Progenitor cell of endocrine pancreas (in vitro differentiated cells): ENCODE data around the gene FAM187B. TPM values are rescaled to one million over a fixed set of nuclear protein-coding genes. Genes with fewer than 3 reads are reported as not detected.

Experiments
- DNase-seq: peaks from one replicate; pipeline ENCODE4 v3.0.0; 2021; ENCODE audit warnings: low spot score; ENCODE audit not compliant: unreplicated experiment
- H3K27ac Mint-ChIP-seq: 2 replicates; pipeline ENCODE4 v1.8.0; 2021; ENCODE audit warnings: mild to moderate bottlenecking, moderate library complexity, mixed read lengths
- H3K27me3 Mint-ChIP-seq: 2 replicates; pipeline ENCODE4 v1.8.0; 2021; ENCODE audit warnings: mixed read lengths
- H3K36me3 Mint-ChIP-seq: 2 replicates; pipeline ENCODE4 v1.8.0; 2022; ENCODE audit warnings: mixed read lengths; ENCODE audit not compliant: insufficient read depth
- H3K4me1 Mint-ChIP-seq: 2 replicates; pipeline ENCODE4 v1.8.0; 2021; ENCODE audit warnings: low read depth, mixed read lengths
- H3K4me3 Mint-ChIP-seq: 2 replicates; pipeline ENCODE4 v1.8.0; 2021; ENCODE audit warnings: low read depth, mild to moderate bottlenecking, moderate library complexity, mixed read lengths
- H3K9me3 Mint-ChIP-seq: 2 replicates; pipeline ENCODE4 v1.8.0; 2021; ENCODE audit warnings: low read depth, mixed read lengths
- total RNA-seq: library from RNA; stranded (reverse); gene quantifications from 2 replicates; pipeline ENCODE4 v1.2.1, GENCODE V29; 2021
- TF ChIP-seq, protein P1 (sequence below): fragments of 200-600 bp; sonication (generic); IDR thresholded peaks from one replicate; pipeline ENCODE4 v1.5.0; 2021; ENCODE audit warnings: antibody characterized with exemption, mild to moderate bottlenecking; ENCODE audit not compliant: unreplicated experiment

Gene FAM187B
- total RNA-seq, 1 donor from 2014 or later = not detected

DNA sequence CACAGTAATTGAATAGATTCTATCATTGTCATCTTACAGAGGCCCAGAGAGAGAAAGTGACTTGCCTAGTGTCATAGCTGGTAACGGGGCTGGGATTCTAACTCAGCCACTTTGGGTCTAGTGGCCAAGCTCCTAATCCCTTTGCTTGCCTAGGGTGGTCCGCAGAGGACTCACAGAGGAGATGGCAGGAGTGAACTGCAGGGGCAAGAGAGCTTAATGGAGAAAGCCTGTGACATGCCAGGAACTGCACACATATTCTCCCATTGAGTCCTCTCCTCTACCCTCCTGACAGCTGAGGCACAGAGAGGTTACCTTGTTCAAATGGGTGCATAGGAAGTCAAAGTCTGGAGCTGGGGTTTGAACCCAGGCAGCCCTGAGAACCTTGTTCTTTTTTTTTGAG, 22.9 kb upstream of the FAM187B start:
- peaks cover 37% of the 10 kb centered on the region for H3K4me1 Mint-ChIP-seq
- H3K27ac Mint-ChIP-seq = peak overlapping the region; percentile 22
- TF ChIP-seq, protein P1, sequence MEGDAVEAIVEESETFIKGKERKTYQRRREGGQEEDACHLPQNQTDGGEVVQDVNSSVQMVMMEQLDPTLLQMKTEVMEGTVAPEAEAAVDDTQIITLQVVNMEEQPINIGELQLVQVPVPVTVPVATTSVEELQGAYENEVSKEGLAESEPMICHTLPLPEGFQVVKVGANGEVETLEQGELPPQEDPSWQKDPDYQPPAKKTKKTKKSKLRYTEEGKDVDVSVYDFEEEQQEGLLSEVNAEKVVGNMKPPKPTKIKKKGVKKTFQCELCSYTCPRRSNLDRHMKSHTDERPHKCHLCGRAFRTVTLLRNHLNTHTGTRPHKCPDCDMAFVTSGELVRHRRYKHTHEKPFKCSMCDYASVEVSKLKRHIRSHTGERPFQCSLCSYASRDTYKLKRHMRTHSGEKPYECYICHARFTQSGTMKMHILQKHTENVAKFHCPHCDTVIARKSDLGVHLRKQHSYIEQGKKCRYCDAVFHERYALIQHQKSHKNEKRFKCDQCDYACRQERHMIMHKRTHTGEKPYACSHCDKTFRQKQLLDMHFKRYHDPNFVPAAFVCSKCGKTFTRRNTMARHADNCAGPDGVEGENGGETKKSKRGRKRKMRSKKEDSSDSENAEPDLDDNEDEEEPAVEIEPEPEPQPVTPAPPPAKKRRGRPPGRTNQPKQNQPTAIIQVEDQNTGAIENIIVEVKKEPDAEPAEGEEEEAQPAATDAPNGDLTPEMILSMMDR = no peak
- H3K4me3 Mint-ChIP-seq = peak overlapping the region; percentile 97
- DNase-seq = no peak
- peaks cover 25% of the 10 kb centered on the region for H3K36me3 Mint-ChIP-seq
- no peaks in the 10 kb centered on the region for H3K27me3 Mint-ChIP-seq
- H3K9me3 Mint-ChIP-seq = no peaks in the 10 kb centered on the region

GRCh38 chr19:35249848-35250711, 21.5 kb upstream of the FAM187B start:
- no peak for DNase-seq
- Mint-ChIP-seq H3K4me1 (peaks cover 32% of the 10 kb centered on the region), H3K4me3 (peak overlapping the region; percentile 97), H3K27me3 (no peaks in the 10 kb centered on the region), H3K9me3 (no peaks in the 10 kb centered on the region), H3K36me3 (peaks cover 17% of the 10 kb centered on the region), H3K27ac (peak overlapping the region; percentile 100)
- TF ChIP-seq, protein P1 = no peak

GRCh38 chr19:35249146-35249847, 20.8 kb upstream of the FAM187B start:
- TF ChIP-seq, protein P1 = peak; percentile 2
- Mint-ChIP-seq H3K27ac (peak overlapping the region; percentile 100), H3K36me3 (peaks cover 12% of the 10 kb centered on the region), H3K4me3 (peak overlapping the region; percentile 97), H3K27me3 (no peaks in the 10 kb centered on the region), H3K4me1 (peaks cover 32% of the 10 kb centered on the region), H3K9me3 (peaks cover 4% of the 10 kb centered on the region)
- DNase-seq = no peak

DNA sequence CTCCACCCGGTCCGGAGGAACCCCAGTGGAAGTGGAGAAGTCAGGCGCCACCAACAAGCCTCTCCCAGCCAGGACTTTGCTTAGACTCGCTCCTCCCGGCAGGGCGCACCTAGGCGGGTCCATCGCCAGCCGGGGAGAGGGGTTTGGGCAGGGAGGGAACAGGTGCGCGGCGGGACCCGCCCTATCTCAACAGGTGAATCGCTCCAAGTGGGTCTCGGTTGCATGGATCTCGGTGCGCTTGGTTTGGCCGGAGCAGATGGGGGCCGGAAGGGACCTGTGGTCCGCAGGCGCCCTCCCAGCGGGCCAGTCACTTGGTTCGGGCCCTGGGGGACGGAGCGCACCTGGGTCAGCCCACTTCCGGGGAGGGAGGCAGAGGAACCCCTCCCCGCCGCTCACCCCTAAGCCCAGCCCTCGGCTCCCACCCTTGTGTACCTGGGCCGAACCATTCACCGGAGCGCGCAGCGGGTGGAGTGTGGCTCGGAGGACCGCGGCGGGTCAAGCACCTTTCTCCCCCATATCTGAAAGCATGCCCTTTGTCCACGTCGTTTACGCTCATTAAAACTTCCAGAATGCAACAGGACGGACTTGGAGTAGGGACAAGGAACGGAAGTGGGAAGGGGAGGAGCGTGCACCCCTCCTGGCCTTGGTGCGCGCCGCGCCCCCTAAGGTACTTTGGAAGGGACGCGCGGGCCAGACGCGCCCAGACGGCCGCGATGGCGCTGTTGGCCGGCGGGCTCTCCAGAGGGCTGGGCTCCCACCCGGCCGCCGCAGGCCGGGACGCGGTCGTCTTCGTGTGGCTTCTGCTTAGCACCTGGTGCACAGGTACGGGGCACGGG, 20.0 kb upstream of the FAM187B start, which contains the start of gene LSR:
Gene LSR, plus strand, starts transcription at position 693 of the 836 bp plus-strand sequence. Its CDS starts 21 bp downstream, at position 714.
- H3K9me3 Mint-ChIP-seq = peaks cover 8% of the 10 kb centered on the region
- TF ChIP-seq, protein P1 = peak; percentile 24
- H3K36me3 Mint-ChIP-seq = peaks cover 12% of the 10 kb centered on the region
- H3K4me1 Mint-ChIP-seq = peaks cover 26% of the 10 kb centered on the region
- peak within 1 kb of the TSS; percentile 97 for H3K4me3 Mint-ChIP-seq
- peak within 1 kb of the TSS; percentile 100 for H3K27ac Mint-ChIP-seq
- H3K27me3 Mint-ChIP-seq = no peaks in the 10 kb centered on the region
- peak; percentile 85 for DNase-seq
